H1 (cell line): ENCODE data around the gene ITGA6.

ENCODE experiments used
- POLR2AphosphoS5 ChIP-seq: IDR thresholded peaks from 2 replicates; pipeline ENCODE4 v1.6.1; 2011; ENCODE audit warnings: low read depth, low read length
- SIN3A ChIP-seq, 2 experiments: IDR thresholded peaks in 1 of 2; conservative IDR thresholded peaks in 1 of 2; 2 replicates each; pipeline ENCODE4 v1.6.1; 2011 to 2012; ENCODE audit warnings: low read length in 2 of 2, improper control_type of control experiment in 1 of 2, low read depth in 1 of 2, mild to moderate bottlenecking in 1 of 2
- SRF ChIP-seq: IDR thresholded peaks from 2 replicates; pipeline ENCODE4 v1.6.1; 2011; ENCODE audit warnings: mild to moderate bottlenecking, low read depth, low read length, moderate library complexity

GRCh38 chr2:172412984-172413492, 14.3 kb upstream of the ITGA6 start:
- TF ChIP-seq SRF (no peak), SIN3A (conservative IDR thresholded peaks at IDR 0.05 in 1 of 2, IDR thresholded peaks at IDR 0.05 in 1 of 2; ENCODE audit: low read depth in 1 of 2, low read length in 2 of 2) (no peak), POLR2AphosphoS5 (no peak)
